Subcutaneous adipose tissue (tissue), 4 donors: ENCODE data around the gene STPG1. TPM values are rescaled to one million over a fixed set of nuclear protein-coding genes. Genes with fewer than 3 reads are reported as not detected.

Experiments used
- CTCF ChIP-seq: fragments of 450-650 bp; IDR thresholded peaks from one replicate; pipeline ENCODE4 v1.5.1; 2016; ENCODE audit warnings: low read depth, mild to moderate bottlenecking, control low read depth, antibody characterized with exemption, moderate library complexity
- total RNA-seq, 4 donors: library from RNA; depleted of rRNA; stranded (reverse); fragments of >200 nt; gene quantifications; one replicate each; pipeline ENCODE4 v1.1.0, GENCODE V29; 2016

STPG1 gene
- total RNA-seq, 4 donors from 2014 or later: 1.5 to 5.5 (median 3.1) TPM

DNA sequence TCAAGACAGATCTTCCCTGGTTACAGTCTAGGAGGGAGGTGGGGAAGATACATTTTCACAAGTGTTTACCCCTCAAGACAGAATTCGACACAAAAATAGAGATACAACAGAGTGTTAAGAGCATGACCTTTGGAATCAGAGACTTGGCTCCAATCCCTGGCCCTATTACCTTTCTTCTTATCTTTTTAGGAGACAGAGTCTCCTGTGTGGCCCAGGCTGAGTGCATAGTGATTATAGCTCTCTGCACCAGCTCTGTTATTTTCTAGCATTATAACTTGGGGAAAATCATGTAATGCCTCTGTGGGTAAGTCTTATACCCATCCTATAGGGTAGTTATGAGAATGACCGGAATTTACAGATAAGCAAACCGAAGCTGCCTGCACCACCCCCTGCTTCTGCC, 11.9 kb upstream of the STPG1 start:
- TF ChIP-seq CTCF: no peak

DNA sequence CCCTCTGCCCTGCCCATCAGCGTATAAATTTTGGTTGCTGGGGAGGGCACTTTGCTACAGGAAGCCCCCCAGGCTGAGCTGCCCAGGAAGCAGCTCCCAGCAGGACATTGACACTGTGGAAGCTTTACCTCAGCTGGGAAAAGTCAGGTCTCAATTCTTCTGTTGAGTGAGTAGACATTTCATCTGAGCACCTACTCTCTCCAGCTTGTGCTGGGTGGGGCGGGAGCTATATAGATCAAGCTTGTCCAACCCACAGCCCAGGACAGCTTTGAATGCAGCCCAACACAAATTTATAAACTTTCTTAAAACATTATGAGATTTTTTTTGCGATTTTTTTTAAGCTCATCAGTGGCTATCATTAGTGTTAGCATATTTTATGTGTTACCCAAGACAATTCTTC, 11.4 kb upstream of the STPG1 start:
- no peak for TF ChIP-seq CTCF

DNA sequence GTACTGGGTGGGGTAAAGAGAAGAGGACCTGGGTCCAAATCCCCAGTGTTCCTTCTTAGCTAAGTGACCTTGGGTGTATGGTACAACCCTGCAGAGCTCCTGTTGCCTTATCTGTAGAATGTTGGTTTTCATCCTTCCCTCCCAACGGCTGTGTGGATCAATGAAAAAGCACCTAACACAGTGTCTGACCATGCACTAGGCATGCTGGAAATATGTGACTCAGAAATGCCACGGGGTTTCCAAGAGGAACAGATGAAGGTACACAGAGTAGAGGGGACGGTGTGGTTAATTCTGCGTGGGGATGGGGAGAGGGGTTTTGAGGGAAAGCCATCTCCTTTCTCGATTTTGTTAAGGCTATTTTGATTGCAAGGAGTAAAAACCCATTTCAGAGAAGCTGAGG, 10.6 kb upstream of the STPG1 start:
- no peak for TF ChIP-seq CTCF

- no peak for TF ChIP-seq CTCF
Measured at GRCh38 chr1:24421502-24421901, 7.9 kb upstream of the STPG1 start.

- TF ChIP-seq CTCF: no peak
Measured at GRCh38 chr1:24420547-24420946, 7.0 kb upstream of the STPG1 start.

DNA sequence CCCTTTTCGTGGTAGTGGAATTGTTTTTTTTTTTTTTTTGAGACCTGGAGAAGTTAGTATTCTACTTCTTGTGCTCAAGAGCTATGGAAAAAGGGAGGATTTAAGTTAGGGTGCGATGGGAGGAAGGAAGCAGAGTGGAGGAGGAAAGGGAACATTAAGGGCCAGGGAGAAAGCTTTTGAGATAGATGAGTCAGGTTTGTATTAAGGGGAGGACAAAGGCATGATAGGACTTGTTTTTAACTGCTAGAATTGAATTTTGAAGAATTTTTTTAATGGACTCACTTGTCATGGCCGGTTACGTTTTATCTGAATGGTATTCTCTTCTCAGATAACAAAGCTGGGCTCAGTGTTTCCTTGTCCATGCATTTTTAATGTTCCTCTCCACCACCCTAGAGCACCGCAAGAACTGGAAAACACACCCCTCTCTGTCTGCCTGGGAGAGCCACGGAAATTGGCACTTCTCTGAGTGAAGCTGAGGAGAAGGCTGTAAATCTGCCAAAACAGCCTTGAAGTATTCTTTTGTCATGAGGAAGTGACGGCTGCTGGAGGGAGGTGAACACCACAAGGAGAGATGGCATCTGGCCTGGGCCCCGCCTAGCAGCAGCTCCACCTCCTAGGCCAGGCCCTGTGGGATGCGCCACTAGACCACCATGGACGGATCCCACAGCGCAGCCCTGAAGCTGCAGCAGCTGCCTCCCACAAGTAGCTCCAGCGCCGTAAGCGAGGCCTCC, 5.5 kb upstream of the STPG1 start:
- no peak for TF ChIP-seq CTCF

- no peak for TF ChIP-seq CTCF
Measured at GRCh38 chr1:24417681-24418080, 4.1 kb upstream of the STPG1 start.
